Nephron progenitor cell (in vitro differentiated cells): ENCODE results near the gene GTF2I.
A peak's percentile ranks its signal among the peaks of the same experiment; 100 is the strongest.
"Not testable (repeated sequence)": the region's sequence is repeated elsewhere in the genome, so short reads cannot be mapped to it uniquely, and the experiment has no call there.

Source experiments
- DNase-seq: peaks from one replicate; pipeline ENCODE4 v3.0.0; 2021
- H3K27ac Mint-ChIP-seq: 2 replicates; pipeline ENCODE4 v1.8.0; 2021; ENCODE audit warnings: mild to moderate bottlenecking, moderate library complexity, mixed read lengths
- H3K27me3 Mint-ChIP-seq: 2 replicates; pipeline ENCODE4 v1.8.0; 2021; ENCODE audit warnings: mild to moderate bottlenecking, low read depth, mixed read lengths; ENCODE audit not compliant: poor library complexity
- H3K36me3 Mint-ChIP-seq: 2 replicates; pipeline ENCODE4 v1.8.0; 2021; ENCODE audit warnings: low read depth, mixed read lengths
- H3K4me1 Mint-ChIP-seq: 2 replicates; pipeline ENCODE4 v1.8.0; 2021; ENCODE audit warnings: mixed read lengths
- H3K4me3 Mint-ChIP-seq: 2 replicates; pipeline ENCODE4 v1.8.0; 2021; ENCODE audit warnings: mild to moderate bottlenecking, moderate library complexity, mixed read lengths
- H3K9me3 Mint-ChIP-seq: 2 replicates; pipeline ENCODE4 v1.8.0; 2021; ENCODE audit warnings: mild to moderate bottlenecking, moderate library complexity, mixed read lengths
- TF ChIP-seq, protein P1 (sequence below): fragments of 200-600 bp; sonication (generic); IDR thresholded peaks from 2 replicates; pipeline ENCODE4 v1.5.0; 2021; ENCODE audit warnings: antibody characterized with exemption

Gene GTF2I

DNA sequence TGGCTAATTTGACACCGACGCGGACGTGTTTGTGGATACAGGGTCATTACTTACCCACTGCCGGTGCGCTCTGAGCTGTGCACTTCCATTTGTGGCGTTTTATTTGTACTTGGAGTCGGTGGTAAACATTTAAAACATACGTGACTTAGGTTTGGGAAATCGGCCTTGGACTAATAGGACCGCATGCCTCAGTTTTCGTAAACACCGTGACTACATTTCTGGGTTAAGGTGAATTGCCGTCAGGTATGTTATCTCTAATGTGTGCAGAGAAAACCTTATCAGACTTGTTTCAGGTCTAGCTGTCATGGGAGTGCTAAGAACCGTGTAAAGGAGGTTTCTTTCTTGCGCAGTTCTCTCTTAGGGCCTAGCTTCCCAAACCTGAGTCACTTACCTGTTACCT is 64.6 kb downstream of the GTF2I start:
- Mint-ChIP-seq H3K4me1 (no peaks in the 10 kb centered on the region), H3K27me3 (no peaks in the 10 kb centered on the region), H3K27ac (peak overlapping the region; percentile 39), H3K9me3 (no peaks in the 10 kb centered on the region), H3K4me3 (no peak overlapping the region), H3K36me3 (peaks cover 71% of the 10 kb centered on the region)
- DNase-seq = no peak
- TF ChIP-seq, protein P1, sequence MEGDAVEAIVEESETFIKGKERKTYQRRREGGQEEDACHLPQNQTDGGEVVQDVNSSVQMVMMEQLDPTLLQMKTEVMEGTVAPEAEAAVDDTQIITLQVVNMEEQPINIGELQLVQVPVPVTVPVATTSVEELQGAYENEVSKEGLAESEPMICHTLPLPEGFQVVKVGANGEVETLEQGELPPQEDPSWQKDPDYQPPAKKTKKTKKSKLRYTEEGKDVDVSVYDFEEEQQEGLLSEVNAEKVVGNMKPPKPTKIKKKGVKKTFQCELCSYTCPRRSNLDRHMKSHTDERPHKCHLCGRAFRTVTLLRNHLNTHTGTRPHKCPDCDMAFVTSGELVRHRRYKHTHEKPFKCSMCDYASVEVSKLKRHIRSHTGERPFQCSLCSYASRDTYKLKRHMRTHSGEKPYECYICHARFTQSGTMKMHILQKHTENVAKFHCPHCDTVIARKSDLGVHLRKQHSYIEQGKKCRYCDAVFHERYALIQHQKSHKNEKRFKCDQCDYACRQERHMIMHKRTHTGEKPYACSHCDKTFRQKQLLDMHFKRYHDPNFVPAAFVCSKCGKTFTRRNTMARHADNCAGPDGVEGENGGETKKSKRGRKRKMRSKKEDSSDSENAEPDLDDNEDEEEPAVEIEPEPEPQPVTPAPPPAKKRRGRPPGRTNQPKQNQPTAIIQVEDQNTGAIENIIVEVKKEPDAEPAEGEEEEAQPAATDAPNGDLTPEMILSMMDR = no peak

DNA sequence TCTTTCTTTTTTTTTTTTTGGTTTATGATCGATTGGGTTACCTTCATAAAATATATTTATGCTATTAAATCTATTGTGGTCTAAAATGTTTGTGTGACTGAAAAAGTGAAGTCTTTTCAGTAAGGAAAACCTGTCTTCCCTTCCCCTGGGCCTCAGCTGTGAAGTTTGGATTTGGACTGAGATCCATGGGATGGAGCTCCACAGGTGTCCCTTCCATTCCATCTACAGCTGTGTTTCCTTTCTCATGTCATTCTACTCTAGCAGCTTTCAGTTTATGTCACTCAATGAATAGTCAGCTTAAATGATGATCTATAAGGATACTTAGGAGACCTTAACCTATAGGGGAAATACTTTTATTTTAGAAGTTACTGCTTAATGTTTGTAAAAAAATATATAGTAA is 68.3 kb downstream of the GTF2I start:
- DNase-seq = no peak
- no peaks in the 10 kb centered on the region for H3K9me3 Mint-ChIP-seq
- TF ChIP-seq, protein P1 = no peak
- H3K27ac Mint-ChIP-seq = no peak overlapping the region
- no peaks in the 10 kb centered on the region for H3K27me3 Mint-ChIP-seq
- no peak overlapping the region for H3K4me3 Mint-ChIP-seq
- H3K4me1 Mint-ChIP-seq = no peaks in the 10 kb centered on the region
- H3K36me3 Mint-ChIP-seq = peaks cover 48% of the 10 kb centered on the region

DNA sequence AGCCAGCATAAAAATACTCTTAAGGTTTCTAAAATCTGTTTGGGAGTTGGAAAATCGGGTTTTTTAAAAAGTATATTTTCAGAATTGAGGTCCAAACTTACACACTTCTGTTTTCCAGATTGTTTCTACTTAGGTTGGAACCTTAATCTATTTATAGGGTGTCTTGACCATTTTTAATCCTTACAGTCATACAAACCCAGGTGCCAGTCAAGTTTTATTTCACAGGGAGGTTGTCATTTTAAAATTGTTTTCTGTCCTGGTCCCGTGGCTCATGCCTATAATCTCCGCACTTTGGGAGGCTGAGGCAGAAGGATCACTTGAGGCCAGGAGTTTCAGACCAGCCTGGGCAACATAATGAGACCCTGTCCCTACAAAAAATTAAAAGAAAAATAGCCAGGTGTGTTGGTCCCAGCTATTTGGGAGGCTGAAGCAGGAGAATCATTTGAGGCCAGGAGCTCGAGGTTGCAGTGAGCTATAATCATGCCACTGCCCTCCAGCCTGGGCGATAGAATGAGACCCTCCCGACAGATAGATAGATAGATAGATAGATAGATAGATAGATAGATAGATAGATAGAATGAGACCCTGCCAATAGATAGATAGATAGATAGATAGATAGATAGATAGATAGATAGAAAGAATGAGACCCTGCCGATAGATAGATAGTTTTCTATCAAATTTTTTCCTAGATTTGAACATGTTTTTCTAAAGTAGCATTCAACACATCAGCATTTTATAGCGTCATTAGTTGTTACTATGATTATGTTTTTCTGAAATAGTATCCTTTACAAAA is 69.0 kb downstream of the GTF2I start:
- Mint-ChIP-seq H3K4me3 (no peak overlapping the region), H3K4me1 (no peaks in the 10 kb centered on the region), H3K27ac (peak overlapping the region; percentile 44), H3K27me3 (no peaks in the 10 kb centered on the region), H3K36me3 (peaks cover 51% of the 10 kb centered on the region), H3K9me3 (no peaks in the 10 kb centered on the region)
- DNase-seq = no peak
- TF ChIP-seq, protein P1 = no peak

DNA sequence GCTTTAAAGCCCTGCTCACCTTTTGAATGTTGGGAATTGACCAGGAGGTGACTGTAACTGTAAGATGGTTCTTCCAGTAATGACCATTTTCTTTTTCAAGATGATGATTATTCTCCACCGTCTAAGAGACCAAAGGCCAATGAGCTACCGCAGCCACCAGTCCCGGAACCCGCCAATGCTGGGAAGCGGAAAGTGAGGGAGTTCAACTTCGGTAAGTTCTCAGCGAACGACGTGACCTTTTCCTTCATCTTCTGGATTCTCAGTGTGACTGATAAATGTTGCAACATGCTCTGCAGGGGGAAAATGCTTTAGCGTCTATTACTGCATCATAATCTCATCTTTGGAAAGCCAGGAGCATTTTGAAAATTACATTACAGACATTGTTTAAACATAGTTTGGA is 71.2 kb downstream of the GTF2I start:
- not testable (repeated sequence) for H3K9me3 Mint-ChIP-seq, DNase-seq, H3K27me3 Mint-ChIP-seq, H3K4me3 Mint-ChIP-seq, H3K27ac Mint-ChIP-seq, H3K4me1 Mint-ChIP-seq
- peaks cover 35% of the 10 kb centered on the region for H3K36me3 Mint-ChIP-seq

DNA sequence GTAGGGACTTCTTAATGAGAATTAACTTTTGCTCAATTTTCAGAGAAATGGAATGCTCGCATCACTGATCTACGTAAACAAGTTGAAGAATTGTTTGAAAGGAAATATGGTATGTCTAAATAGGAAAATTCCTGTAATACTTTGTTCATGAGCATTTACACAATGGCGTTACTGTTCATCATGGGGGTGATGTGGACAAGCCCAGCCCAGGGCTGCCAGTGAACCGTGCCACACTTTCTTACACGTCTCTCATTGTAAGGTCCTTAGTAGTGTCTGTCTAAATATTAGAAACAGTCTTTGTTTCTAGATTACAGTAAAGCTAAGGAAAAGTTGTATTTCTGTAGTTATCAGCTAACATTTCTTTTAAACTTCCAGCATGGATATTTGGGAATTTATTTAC is 72.7 kb downstream of the GTF2I start:
- H3K27ac Mint-ChIP-seq, H3K9me3 Mint-ChIP-seq, DNase-seq, H3K4me1 Mint-ChIP-seq, H3K4me3 Mint-ChIP-seq, H3K27me3 Mint-ChIP-seq: not testable (repeated sequence)
- peaks cover 27% of the 10 kb centered on the region for H3K36me3 Mint-ChIP-seq

DNA sequence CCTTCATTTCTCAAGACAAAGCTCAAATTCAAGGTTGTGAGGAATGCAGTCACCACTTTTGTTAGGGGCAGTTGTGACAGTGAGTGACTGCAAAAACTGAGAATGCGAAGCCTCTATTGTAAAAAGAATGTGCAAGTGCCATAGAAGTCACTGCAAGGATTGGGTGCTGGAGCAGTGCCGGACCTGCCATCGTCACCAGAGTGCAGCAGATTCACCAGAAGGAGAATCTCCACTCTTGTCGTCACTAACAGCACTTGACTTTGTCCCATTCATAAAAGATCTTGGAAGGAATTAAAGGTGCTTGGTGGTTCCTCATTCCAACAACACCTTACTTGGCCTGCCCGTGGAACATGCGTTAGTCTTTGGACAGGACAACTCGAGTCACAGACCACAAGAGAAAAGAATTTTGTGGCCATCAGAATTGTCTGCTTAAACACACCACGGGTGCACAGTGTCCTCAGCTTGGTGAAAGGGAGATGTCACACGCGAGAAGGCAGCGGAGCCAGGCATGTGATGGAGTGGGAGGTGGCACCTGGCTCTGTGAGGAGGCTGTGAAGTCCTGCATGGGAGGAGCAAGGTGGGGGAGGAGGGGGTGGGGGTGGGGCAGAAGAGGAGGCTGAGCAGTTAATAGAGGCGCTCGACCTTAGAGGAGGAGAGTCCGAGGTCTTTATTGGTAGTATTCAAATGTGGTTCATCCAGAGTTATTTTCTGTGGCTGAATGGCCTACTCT is 82.6 kb downstream of the GTF2I start:
- not testable (repeated sequence) for H3K27me3 Mint-ChIP-seq, H3K27ac Mint-ChIP-seq, H3K9me3 Mint-ChIP-seq, DNase-seq, H3K4me3 Mint-ChIP-seq, H3K4me1 Mint-ChIP-seq, H3K36me3 Mint-ChIP-seq

DNA sequence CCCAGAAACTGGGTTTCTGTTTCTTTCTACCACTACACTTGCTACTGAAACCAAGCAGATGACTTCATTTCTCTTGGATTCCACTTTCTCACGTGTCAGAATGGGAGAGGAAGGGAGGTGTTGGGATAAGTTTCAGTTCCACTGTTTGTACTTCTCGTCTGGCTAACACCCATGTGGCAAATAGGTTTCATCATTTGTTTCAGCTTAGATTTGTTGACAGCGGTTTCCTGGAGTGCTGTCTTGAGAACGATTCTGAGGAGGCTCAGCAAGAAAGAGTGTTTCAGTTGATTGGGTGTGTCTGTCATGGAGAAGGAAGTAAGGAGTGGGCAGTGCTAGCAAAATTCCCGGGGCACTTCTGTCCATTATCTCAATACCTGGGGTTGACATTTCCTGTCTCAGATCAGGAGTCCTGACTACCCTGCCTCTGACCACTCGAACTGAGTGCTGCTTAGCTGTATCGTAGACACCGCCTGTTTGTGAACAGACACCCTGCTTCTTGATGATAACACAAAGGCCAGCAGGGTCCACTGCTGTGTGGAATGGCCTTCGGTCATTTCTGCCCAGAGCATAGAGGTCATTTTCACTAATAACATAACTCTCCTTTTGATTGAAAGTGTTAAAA is 86.5 kb downstream of the GTF2I start:
- H3K9me3 Mint-ChIP-seq, DNase-seq, H3K27me3 Mint-ChIP-seq, H3K27ac Mint-ChIP-seq, H3K4me3 Mint-ChIP-seq, H3K4me1 Mint-ChIP-seq, H3K36me3 Mint-ChIP-seq: not testable (repeated sequence)

DNA sequence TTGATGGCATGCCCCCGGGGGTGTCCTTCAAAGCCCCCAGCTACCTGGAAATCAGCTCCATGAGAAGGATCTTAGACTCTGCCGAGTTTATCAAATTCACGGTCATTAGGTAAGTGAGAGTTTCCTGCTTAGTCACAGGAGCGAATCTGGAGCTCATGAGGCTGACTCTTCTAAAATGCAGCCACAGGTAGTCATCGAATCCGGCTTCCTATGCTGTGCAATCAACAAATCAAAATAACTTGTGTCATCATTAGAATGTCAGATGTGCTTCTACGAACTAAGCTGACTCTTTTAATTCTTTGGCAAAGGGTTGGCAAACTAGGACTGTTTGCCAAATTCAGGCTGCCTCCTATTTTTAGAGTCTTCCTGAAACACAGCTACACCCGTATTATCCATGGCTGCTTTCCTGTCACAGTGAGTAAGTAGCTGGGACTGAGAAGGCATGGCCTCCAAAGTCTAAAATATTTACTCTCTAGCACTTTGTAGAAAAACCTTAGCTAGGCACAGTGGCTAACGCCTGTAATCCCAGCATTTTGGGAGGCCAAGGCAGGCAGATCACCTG is 96.5 kb downstream of the GTF2I start:
- H3K27ac Mint-ChIP-seq, H3K9me3 Mint-ChIP-seq, H3K36me3 Mint-ChIP-seq, H3K4me3 Mint-ChIP-seq, H3K4me1 Mint-ChIP-seq, DNase-seq, H3K27me3 Mint-ChIP-seq: not testable (repeated sequence)

DNA sequence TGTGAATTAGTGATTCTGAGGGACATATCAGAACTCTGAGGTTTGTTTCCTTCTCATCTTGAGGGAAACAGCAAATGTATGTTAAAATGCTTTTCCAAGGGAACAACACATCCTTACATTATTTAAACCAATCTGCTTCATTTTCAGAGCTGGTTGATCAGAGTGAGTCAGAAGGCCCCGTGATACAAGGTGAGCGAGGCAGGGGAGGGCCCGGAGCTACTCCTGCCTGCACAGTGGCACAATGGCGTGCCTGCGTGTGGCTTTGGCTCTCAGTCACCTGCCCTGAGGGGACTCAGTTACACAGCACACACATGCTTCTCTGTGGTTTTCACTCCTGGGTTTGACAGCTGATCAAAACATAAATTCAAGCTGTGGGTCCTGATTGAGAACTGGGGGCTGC is 99.2 kb downstream of the GTF2I start:
- not testable (repeated sequence) for DNase-seq, H3K4me3 Mint-ChIP-seq, H3K27ac Mint-ChIP-seq

DNA sequence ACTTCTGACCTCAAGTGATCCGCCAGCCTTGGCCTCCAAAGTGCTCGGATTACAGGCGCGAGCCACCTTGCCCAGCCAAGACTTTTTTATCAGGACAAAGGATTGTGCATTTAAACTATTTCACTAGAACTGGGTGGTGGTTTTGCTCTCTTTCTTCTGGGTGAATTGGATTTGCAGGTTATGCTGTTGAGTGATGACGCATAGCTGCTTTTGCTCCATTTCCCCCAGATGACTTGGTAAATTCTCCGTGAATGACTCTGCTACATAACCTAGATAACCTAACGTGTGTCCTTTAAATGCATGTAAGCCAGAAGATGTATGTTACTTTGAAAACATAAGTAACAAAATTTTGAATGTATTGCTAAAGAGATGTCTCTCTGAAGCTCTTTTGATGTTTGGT is 100.8 kb downstream of the GTF2I start:
- not testable (repeated sequence) for H3K27me3 Mint-ChIP-seq, H3K9me3 Mint-ChIP-seq, H3K36me3 Mint-ChIP-seq, DNase-seq, H3K4me3 Mint-ChIP-seq, H3K27ac Mint-ChIP-seq, H3K4me1 Mint-ChIP-seq

More for the DNA sequence above, 99.2 kb downstream of the GTF2I start:
- not testable (repeated sequence) for H3K36me3 Mint-ChIP-seq, H3K9me3 Mint-ChIP-seq, H3K4me1 Mint-ChIP-seq, H3K27me3 Mint-ChIP-seq

DNA sequence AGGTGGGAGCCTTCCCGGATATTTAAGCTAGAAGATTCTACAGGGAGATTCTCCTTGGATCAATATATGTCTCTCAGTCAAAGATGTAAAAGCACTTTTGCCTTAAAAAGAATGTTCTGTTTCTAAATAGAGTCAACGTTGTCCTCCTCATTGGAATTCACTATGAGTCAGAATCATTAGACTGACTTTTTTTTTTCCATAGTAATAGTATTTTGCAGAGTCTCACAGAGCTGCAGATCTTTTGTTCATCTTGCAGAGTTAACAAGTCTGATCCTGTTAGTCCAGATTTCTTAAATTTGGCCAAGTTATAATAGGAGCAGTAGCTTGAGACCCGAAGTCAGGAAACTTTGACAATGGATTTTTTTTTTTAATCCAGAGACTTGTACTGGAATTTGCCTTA is 101.5 kb downstream of the GTF2I start:
- not testable (repeated sequence) for DNase-seq, H3K27ac Mint-ChIP-seq, H3K4me1 Mint-ChIP-seq, H3K9me3 Mint-ChIP-seq, H3K27me3 Mint-ChIP-seq, H3K4me3 Mint-ChIP-seq, H3K36me3 Mint-ChIP-seq
